Caco-2 (cell line): Measurements from ENCODE around the gene RBFOX1. TPM values are rescaled to one million over a fixed set of nuclear protein-coding genes. Genes with fewer than 3 reads are reported as not detected.

Source experiments
- BruUV-seq: library from RNA; stranded (reverse); fragments of 400-500 nt; replicated peaks from 2 replicates; lab custom pipeline; 2021; lab: Mats Ljungman, UMichigan
- CTCF ChIA-PET: fragments of 300-600 bp; sonication (Branson Sonifier 250); formaldehyde crosslinking; loops from one replicate; lab custom pipeline; 2022; ENCODE audit warnings: antibody characterized with exemption; lab: Charles Lee
- POLR2A ChIA-PET: fragments of 300-600 bp; sonication (Branson Sonifier 250); formaldehyde crosslinking; loops from one replicate; lab custom pipeline; 2022; ENCODE audit warnings: antibody characterized with exemption; lab: Charles Lee
- DNase-seq, 2 experiments: peaks; one replicate each; pipeline versions ENCODE4 v3.0.0 to v3.0.0-alpha.2; 2020 to 2022
- H3K27me3 ChIP-seq: replicated peaks from 2 replicates; pipeline ENCODE4 v1.6.0; 2011; ENCODE audit warnings: low read length; ENCODE audit not compliant: control insufficient read depth, insufficient read depth
- H3K36me3 ChIP-seq: 2 replicates; pipeline ENCODE4 v1.5.1; 2011; ENCODE audit warnings: low read length; ENCODE audit not compliant: control insufficient read depth, insufficient read depth
- H3K4me1 ChIP-seq: fragments of 250-450 bp; sonication (Bioruptor Pico); 2 replicates; pipeline ENCODE4 v1.5.1; 2020; ENCODE audit warnings: mild to moderate bottlenecking
- H3K4me3 ChIP-seq: 2 replicates; pipeline ENCODE4 v1.5.1; 2011; ENCODE audit warnings: low read depth, mild to moderate bottlenecking, control low read depth, low read length
- H3K9me3 ChIP-seq: fragments of 250-450 bp; sonication (Bioruptor Pico); 2 replicates; pipeline ENCODE4 v1.5.1; 2020; ENCODE audit warnings: mild to moderate bottlenecking, moderate library complexity
- H3K27ac Mint-ChIP-seq: one replicate; pipeline ENCODE4 v1.8.0; 2022; ENCODE audit warnings: mixed read lengths; ENCODE audit not compliant: unreplicated experiment
- H3K27me3 Mint-ChIP-seq: one replicate; pipeline ENCODE4 v1.8.0; 2022; ENCODE audit warnings: mixed read lengths; ENCODE audit not compliant: insufficient read depth, unreplicated experiment
- H3K36me3 Mint-ChIP-seq: one replicate; pipeline ENCODE4 v1.8.0; 2022; ENCODE audit warnings: mild to moderate bottlenecking, mixed read lengths; ENCODE audit not compliant: insufficient read depth, unreplicated experiment
- H3K4me1 Mint-ChIP-seq: one replicate; pipeline ENCODE4 v1.8.0; 2022; ENCODE audit warnings: low read depth, mixed read lengths; ENCODE audit not compliant: unreplicated experiment
- H3K4me3 Mint-ChIP-seq: one replicate; pipeline ENCODE4 v1.8.0; 2022; ENCODE audit warnings: mild to moderate bottlenecking, moderate library complexity, mixed read lengths; ENCODE audit not compliant: unreplicated experiment
- H3K9me3 Mint-ChIP-seq: one replicate; pipeline ENCODE4 v1.8.0; 2022; ENCODE audit warnings: mixed read lengths; ENCODE audit not compliant: unreplicated experiment
- CTCF ChIP-seq, 2 experiments: fragments of 200-600 bp in 1 of 2; IDR thresholded peaks; 1 replicate in 1 of 2; 2 replicates in 1 of 2; pipeline versions ENCODE4 v1.5.1 to v1.8.0; 2011 to 2022; ENCODE audit warnings: antibody characterized with exemption in 1 of 2, control low read depth in 1 of 2, inconsistent platforms in 1 of 2, low read depth in 1 of 2, low read length in 1 of 2, mild to moderate bottlenecking in 1 of 2, moderate library complexity in 1 of 2; ENCODE audit not compliant: insufficient read depth in 1 of 2, severe bottlenecking in 1 of 2, unreplicated experiment in 1 of 2
- intact Hi-C: fragments of 100-400 bp; cut with micrococcal nuclease; formaldehyde crosslinking; loops from one replicate; pipeline ENCODE4 v1.10.0; 2022; ENCODE audit not compliant: unreplicated experiment
- total RNA-seq: library from RNA; stranded (reverse); gene quantifications from 2 replicates; pipeline ENCODE4 v1.2.3, GENCODE V29; 2022

RBFOX1 gene
- total RNA-seq, 1 experiment from 2014 or later, result 0.91 TPM

- TF ChIP-seq CTCF (IDR thresholded peaks at IDR 0.05; ENCODE audit: insufficient read depth in 1 of 2, low read depth in 1 of 2, low read length in 1 of 2, severe bottlenecking in 1 of 2, unreplicated experiment in 1 of 2), result no peak
- no peaks in the 10 kb centered on the region for H3K9me3 ChIP-seq
- Mint-ChIP-seq H3K4me1 (no peaks in the 10 kb centered on the region), H3K4me3 (no peak overlapping the region), H3K27me3 (peaks cover 4% of the 10 kb centered on the region), H3K9me3 (no peaks in the 10 kb centered on the region), H3K36me3 (no peaks in the 10 kb centered on the region), H3K27ac (no peak overlapping the region)
- no peak overlapping the region for H3K4me3 ChIP-seq
- no peaks in the 10 kb centered on the region for H3K27me3 ChIP-seq
- DNase-seq, result no peak
- intact Hi-C loops, result no loop called here
- no peaks in the 10 kb centered on the region for H3K4me1 ChIP-seq
- POLR2A ChIA-PET, result no interaction called here
- H3K36me3 ChIP-seq, result no peaks in the 10 kb centered on the region
- CTCF ChIA-PET, result no interaction called here
- BruUV-seq, result no TSS peak
These were observed 246.8 kb downstream of the RBFOX1 start for GRCh38 chr16:7579454-7579853.

- Mint-ChIP-seq H3K4me1 (no peaks in the 10 kb centered on the region), H3K9me3 (no peaks in the 10 kb centered on the region), H3K4me3 (no peak overlapping the region), H3K36me3 (no peaks in the 10 kb centered on the region), H3K27ac (no peak overlapping the region), H3K27me3 (peaks cover 9% of the 10 kb centered on the region)
- Histone ChIP-seq H3K9me3 (no peaks in the 10 kb centered on the region), H3K4me3 (no peak overlapping the region), H3K4me1 (no peaks in the 10 kb centered on the region), H3K27me3 (no peaks in the 10 kb centered on the region), H3K36me3 (no peaks in the 10 kb centered on the region)
- ChIA-PET POLR2A (no interaction called here), CTCF (no interaction called here)
- TF ChIP-seq CTCF (IDR thresholded peaks at IDR 0.05; ENCODE audit: insufficient read depth in 1 of 2, low read depth in 1 of 2, low read length in 1 of 2, severe bottlenecking in 1 of 2, unreplicated experiment in 1 of 2), result no peak
- intact Hi-C loops, result no loop called here
- DNase-seq, result no peak
- no TSS peak for BruUV-seq
These were observed 248.5 kb downstream of the RBFOX1 start for GRCh38 chr16:7581175-7581574.

GRCh38 chr16:7583396-7583795, 250.8 kb downstream of the RBFOX1 start:
- Mint-ChIP-seq H3K4me1 (no peaks in the 10 kb centered on the region), H3K4me3 (no peak overlapping the region), H3K27ac (no peak overlapping the region), H3K27me3 (peaks cover 9% of the 10 kb centered on the region), H3K9me3 (no peaks in the 10 kb centered on the region), H3K36me3 (no peaks in the 10 kb centered on the region)
- Histone ChIP-seq H3K36me3 (no peaks in the 10 kb centered on the region), H3K27me3 (no peaks in the 10 kb centered on the region), H3K4me3 (no peak overlapping the region), H3K9me3 (no peaks in the 10 kb centered on the region), H3K4me1 (no peaks in the 10 kb centered on the region)
- intact Hi-C loops, result no loop called here
- no TSS peak for BruUV-seq
- no peak for DNase-seq
- ChIA-PET CTCF (no interaction called here), POLR2A (no interaction called here)
- no peak for TF ChIP-seq CTCF (IDR thresholded peaks at IDR 0.05; ENCODE audit: insufficient read depth in 1 of 2, low read depth in 1 of 2, low read length in 1 of 2, severe bottlenecking in 1 of 2, unreplicated experiment in 1 of 2)
